CD4-positive, alpha-beta T cell treated with Interleukin-12 subunit alpha and Interleukin-12 subunit beta, for 1 hour (primary cell): Measurements from ENCODE around the gene COMMD10.

Source experiments
- DNase-seq: peaks from one replicate; pipeline ENCODE4 v3.0.0-alpha.2; 2020

The COMMD10 gene

DNA sequence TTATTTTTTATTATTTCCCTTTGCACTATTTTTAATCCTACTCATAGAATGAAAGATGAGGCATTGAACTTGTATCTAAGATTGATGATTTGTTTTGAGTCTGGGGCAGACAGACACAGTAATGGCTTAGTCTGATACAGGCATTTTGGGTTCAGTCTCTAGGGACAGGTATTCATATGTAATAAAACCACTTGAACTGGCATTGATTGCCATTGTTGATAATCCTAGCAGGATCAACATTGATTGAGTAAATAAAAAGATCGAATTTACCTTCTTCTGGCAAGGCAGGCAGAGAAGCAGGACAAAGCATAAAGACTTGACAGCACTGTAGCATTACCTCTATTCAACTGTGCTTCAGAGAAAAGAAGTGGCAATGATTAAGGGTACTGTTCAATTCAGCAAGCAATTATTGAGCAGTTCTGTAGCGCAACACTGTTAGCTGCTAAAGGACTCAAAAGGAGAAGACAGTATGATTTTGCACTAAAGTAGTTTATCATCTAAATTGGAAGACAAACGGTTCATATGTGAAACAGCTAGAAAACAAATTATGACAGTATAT is 144.4 kb downstream of the COMMD10 start:
- DNase-seq = no peak

- no peak for DNase-seq
Measured at GRCh38 chr5:116231288-116231687, 146.5 kb downstream of the COMMD10 start.

- DNase-seq = no peak
Measured at GRCh38 chr5:116234681-116235080, 149.9 kb downstream of the COMMD10 start.

DNA sequence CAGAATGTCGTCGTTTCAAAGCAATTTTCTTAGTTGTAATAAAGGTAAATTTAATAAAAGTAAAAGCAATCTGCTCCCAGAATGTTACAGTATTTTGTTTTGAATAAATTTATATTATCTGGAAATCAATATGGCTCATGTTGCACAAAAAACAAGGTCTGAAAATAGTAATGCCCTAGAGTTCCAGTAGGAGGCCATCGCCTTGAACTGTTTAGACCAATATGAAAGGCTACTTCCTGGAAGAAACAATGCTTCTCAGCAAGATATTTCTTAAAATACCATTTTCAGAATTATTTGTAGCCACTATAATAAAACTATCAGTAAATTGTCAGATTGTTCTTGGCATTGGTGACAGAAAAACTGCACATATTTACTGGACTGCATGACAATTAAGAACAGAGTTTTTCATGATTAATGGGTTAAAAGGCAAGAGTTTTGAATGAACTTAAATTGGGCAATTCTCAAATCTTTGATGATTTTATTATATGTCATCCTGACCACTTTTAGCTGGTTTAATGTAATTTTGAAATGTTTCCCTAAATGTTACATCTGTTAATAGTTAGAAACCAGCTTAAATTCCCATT is 153.2 kb downstream of the COMMD10 start:
- no peak for DNase-seq

DNA sequence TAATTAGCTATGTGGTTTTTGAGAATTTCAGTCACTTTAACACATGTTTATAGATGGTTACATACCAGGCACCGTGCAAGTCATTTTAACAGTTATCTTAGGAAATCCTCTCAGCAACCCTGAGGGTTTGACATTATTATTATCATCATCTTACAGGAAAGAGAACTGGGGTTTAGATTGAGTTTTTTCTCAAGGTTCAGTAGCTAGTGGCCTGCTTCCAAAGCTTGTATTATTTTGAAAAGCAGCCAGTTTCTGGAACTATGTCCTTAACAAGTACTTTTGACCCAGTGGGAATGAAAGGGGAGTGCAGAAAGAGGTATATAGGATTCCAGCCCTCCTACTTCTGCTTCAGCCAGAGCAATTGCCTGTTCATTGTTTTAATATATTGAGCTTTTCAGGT is 157.5 kb downstream of the COMMD10 start:
- DNase-seq = no peak

- no peak for DNase-seq
Measured at GRCh38 chr5:116248432-116248831, 163.6 kb downstream of the COMMD10 start.

- DNase-seq = no peak
Measured at GRCh38 chr5:116249648-116250047, 164.8 kb downstream of the COMMD10 start.

DNA sequence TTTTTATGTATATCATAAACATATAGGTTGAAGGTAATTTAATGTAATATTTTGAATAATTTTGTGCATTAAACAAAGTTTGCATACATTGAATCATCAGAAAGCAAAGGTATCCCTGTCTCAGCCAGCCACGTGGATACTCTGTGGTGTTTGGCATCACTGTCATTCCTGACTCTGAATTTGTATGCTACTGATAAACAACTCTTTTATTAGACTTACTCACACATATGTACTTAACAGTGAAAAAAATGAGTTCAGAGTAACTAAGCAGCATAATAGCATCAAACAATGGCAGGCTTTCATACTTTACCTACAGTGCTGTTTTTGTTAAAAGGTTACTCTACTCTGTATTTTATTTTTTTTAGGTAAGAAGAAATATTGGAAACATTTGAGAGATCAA is 171.9 kb downstream of the COMMD10 start:
- DNase-seq = no peak

GRCh38 chr5:116265471-116265870 is 180.6 kb downstream of the COMMD10 start:
- DNase-seq = no peak

DNA sequence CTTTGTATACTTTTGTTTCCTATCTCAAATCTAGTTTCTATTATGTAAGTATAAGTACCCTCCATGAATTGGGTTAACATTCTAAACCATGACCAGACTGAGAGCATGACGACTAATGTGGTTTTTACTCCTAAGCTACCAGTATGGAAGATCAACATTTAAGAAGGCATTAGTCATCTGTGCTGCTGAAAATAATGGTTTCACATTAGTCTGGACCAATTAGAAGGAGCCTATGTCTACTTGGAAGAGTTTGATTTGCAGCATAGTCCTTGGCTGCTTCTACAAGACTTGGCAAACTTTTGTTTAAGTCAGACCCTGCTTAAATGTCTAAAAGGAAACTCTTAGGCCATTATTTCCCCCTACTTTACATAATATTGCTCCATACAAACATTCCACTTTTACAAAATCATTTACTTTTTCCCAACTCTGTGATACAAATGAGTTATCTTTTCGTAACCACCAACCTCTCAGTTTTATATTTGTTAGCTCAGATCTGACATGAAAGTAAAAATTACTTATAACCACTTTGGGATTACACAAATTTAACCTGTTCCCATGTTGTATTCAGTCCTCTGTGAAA is 186.7 kb downstream of the COMMD10 start:
- DNase-seq = no peak

- DNase-seq = no peak
Measured at GRCh38 chr5:116272281-116272941, 187.6 kb downstream of the COMMD10 start.

- DNase-seq = no peak
Measured at GRCh38 chr5:116273448-116274242, 188.8 kb downstream of the COMMD10 start.

- DNase-seq = no peak
Measured at GRCh38 chr5:116274251-116274650, 189.4 kb downstream of the COMMD10 start.

- DNase-seq = no peak
Measured at GRCh38 chr5:116275282-116275681, 190.5 kb downstream of the COMMD10 start.

GRCh38 chr5:116276952-116277351 is 192.1 kb downstream of the COMMD10 start:
- DNase-seq = no peak

- no peak for DNase-seq
Measured at GRCh38 chr5:116280149-116280803, 195.5 kb downstream of the COMMD10 start.

GRCh38 chr5:116281309-116281708 is 196.5 kb downstream of the COMMD10 start:
- DNase-seq = peak; percentile 4

DNA sequence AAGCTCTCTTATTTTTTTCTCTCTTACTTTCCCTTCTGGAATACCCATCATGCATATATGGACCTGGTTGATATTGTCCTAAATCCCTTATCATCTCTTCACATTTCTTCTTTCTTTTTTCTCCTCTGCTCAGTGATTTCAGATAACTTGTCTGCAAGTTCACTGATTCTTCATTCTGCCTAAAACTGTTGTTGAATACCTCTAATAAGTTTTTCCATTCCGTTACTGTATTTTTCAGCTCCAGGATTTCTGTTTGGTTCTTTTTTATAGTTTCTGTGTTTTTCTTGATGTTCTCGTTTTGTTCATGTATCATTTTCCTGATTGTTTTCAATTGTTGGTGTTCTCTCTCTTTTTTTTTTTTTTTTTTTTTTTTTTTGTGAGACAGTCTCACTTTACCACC is 203.7 kb downstream of the COMMD10 start:
- DNase-seq = no peak

GRCh38 chr5:116289276-116289675 is 204.5 kb downstream of the COMMD10 start:
- DNase-seq = no peak

DNA sequence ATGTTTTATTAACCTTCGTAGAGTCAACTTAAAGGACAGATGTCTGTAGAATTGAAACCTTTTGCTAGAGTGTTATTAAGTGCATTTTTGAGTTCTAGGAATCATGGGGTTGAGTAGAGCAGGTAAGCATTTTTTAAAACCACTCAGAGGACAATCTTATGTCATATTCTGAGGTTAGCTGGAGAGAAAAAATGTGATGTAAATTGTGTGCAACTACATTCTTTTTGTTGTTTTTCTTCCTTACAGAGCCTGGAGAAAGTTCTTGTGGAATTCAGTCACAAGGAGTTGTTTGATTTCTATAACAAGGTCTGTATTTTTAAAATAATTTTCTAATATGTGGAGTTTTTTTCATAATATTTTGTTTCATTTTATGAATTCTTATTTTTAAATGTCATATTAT is 206.4 kb downstream of the COMMD10 start:
- DNase-seq = no peak

DNA sequence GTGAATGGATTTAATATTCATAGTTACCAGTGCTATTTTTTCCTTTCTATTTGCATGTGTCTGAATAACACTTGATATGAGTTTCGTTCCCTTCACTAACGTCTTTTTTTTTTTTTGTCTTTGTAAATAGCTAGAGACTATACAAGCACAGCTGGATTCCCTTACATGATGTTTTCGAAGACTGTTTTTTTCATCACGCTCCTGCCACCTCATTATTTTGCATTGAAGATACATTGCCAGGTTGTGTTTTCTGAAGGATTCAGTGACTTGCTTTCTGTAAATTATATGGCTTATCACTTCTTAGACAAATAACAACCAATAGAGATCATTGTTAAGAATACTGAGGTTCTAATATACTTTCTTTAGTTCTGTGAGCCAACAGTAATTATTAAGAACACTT is 207.5 kb downstream of the COMMD10 start:
- DNase-seq = no peak

- DNase-seq = no peak
Measured at GRCh38 chr5:116296335-116297072, 211.7 kb downstream of the COMMD10 start.
